ENCODE results near the gene XIRP1. TPM values are rescaled to one million over a fixed set of nuclear protein-coding genes. Genes with fewer than 3 reads are reported as not detected.
"Not testable (repeated sequence)": the region's sequence is repeated elsewhere in the genome, so short reads cannot be mapped to it uniquely, and the experiment has no call there.

Gene XIRP1
- total RNA-seq, 1 donor from 2014 or later = 0.72 TPM

DNA sequence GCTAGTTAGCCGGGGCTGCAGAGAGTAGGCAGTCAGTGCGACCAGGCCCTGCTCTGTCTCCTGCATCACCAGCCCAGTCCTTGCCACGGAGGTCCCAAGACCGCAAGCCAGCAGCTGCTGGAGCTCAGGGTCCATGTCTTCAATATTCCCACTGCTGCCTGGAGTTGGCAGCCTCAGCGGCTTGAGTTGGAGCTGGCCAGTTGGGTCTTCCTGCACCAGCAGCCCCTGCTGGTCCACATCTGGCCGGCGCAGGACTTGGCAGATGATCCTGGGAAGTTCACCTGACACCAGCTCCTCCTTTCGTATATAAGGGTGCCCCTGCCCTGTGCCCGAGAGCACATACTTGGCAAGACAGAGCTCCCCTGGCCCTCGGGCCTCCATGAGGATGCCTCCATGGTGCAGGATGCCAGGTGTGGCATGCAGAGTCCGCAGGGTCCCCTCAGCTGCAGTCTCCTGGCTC lies 5.7 kb downstream of the XIRP1 start:
- DNase-seq (ENCODE audit: low spot score) = no peak

DNA sequence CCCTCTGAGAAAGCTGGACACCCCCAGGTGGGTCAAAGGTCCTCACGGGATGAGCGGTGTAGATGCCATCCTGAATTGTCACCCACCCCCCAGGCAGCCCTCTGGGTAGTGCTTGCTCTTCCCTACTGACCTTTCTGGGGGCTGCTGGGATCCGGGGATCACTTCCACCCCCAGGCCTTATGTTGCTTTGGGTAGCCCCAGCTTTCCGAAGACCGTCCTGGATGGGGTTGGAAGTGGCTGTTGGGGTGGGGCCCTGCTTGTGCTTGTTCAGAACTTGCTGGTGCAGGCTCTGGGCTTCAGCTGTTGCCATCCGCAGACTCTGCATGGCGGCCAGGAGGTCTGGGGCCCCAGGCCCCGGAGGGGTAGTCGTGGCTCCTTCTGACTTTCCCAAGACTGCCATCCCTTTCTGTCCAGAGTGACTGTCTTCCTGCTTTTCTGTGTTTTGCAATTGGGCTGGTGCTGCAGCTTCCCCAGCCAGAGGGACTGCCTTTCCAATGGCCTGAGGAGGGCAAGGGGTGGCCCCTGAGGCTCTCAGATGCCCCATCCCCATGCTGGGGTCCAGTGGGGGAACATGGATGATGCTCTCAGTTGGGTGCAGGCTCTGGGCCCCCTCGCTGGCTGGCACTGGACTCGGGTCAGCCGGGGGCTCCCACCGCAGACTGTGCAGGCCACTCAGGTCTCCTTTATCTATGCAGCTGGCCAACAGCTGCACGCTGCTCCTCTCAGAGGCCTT lies 6.3 kb downstream of the XIRP1 start:
- no peak for DNase-seq (ENCODE audit: low spot score)

DNA sequence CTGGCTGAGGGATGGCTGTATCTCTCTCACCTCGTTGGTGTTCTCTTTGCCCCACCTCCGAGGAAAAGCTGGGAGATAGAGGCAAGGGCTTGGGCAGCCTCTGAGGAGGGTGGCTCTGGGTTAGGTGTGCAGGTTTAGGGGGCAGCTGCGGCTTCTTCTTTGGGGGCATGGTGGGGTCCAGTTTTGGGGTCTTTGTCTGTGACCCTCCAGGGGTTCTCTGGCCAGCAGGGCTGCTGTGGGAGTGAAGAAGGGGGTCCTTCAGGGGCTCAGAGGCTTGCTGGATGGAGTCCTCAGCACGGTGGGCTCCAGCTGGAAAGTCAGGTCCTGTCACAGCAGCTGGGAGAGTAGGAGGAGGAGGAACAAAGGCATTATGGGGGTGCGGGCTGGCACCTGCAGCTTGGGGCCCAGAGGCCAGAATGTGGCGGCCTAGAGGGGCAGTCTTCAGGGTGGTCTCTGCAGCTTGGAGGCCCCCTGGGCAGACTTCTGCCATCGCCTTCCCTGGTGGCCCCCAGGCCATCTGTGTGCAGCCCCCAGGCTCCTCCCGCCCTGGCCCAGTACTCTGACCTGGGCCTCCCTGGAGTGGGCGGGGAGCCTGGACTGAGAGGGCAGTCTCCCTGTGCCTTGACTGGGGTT lies 7.0 kb downstream of the XIRP1 start:
- DNase-seq (ENCODE audit: low spot score) = no peak

DNA sequence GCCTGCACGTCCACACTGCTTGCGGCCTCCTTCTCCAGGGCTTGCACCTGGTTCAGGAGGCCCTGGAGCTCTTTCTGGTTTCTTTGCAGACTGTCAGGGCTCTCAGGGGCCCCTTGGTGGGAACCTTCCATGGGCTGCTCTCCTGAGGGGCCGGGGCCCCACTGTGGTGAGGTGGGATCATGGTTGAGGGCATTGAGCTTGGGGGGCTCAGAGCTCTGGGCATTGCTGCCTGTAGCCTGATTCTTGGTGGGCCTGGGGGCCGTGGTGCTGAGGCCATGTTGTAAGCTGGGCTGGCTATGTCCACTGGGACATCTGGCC lies 7.5 kb downstream of the XIRP1 start:
- no peak for DNase-seq (ENCODE audit: low spot score)

DNA sequence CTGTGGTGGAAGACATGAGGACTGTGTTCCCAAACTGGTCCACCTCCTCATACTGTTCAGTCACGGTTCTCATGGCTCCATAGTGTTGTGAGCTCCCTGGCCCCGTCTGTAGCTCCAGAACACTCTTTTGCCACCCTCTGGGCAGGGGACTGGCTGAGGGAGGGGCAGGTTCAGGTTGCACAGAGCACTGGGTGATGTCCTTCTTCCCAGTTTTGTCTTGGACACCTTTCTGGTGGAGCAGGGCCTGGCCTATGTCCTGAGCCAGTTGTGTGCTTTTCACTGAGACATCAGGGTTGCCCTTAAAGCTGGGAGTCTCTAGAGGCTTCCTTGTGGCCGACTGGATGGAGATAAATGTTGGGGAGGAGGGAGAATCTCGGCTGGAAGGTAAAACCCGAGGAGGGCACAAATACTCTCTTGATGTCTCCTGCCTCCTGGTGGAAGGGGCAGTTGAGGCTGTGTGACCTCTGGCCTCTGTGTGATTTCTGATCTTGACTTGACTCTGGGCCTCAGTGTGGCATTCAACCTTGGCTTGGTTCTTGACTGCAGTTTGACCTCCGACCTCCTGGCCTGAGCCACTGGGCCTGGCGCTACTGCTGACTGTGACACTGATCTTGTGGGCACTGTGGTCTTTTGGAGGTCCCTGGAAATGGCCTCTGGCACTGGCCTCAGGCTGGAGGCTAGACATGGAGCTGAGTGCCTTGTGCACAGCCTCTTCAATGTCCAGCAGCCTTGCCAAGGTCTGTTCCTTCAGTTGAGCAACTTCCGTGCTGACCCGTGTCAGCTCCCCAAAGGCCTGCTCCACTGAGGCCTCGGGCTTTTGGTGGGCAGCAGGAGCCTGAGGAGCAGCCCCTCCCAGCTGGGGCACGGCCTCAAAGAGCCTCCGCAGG lies 8.1 kb downstream of the XIRP1 start:
- DNase-seq (ENCODE audit: low spot score) = no peak

DNA sequence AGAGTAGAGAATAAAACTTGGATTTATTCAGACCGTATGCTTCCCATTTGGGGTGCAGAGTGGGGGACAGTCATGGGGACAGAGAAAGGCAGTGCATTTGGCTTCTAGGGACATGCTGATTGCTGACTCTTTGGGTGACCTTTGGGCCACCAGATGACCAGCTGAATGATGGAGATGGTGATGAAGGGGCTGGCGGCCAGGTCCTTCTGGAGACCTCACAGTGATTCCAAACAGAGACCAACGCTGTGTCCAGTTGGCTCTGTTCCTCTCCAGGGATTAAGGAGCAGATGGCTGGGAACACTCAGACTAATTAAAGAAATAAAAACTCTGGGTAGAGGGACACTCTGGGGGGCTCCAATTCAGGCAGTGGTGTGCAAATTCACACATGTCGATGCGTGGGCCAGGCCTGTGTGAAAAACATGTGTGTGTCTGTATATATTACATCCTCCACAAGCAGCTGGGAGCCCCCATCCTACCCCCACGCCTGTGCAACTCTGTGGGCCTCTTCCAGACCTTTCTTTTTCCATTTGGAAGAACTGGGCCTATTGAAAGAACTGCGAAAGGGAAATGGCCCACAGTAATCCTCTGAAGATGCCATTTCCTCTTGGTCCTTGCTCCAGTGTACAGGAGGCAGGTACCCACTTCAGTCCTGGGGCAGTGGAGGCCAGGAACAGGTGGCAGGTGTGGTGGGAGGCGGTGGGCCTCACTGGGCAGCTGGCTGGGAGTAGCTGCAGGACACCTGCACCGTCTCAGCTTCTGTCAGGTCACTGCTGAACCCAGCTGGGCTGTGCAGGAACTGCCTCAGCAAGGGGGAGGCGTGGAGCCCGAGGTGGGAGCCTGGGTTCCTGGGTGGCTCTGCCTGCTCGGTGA lies 8.9 kb downstream of the XIRP1 start:
- DNase-seq (ENCODE audit: low spot score) = no peak

DNA sequence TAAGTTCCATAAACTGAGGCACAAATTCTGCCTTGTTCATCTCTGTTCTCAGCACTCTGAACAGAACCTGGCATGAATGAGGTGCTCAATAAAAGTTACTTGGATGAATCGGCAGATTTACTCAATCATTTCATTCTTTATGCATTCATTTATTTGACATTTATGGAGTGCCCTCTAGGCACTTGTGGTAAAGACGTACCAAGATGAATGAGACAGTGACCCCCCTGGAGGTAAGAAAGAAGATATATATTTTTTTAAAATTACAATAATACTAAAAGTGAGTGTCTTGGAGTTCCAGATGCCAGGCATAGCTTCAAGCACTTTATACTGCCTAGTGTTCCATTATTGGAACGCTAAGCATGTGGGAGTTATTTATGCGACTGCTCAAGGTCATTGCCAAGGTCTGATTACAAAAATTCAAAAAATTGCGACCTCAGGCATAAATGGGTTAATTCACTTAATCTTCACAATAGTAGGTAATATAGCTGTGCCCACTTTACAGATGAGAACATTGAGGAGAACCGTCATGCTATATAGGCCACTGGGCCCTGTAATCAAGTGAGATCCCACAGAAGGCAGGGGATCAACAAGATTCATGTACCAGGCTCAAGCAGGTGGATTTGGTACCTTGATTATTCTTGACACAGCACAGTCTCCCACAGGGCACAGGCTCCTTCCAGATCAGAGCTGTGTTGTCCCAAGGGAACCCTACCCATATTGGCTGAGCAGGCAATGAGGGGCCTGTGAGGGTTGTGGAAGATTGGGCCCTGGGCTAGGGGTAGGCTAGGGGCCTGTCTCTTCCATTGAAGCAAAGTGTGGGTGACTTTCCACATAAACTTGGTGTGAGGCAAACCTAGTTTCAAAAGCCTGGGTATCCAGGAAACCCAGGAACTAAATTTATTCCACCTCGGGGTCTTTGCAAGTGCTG lies 10.7 kb downstream of the XIRP1 start:
- no peak for DNase-seq (ENCODE audit: low spot score)

DNA sequence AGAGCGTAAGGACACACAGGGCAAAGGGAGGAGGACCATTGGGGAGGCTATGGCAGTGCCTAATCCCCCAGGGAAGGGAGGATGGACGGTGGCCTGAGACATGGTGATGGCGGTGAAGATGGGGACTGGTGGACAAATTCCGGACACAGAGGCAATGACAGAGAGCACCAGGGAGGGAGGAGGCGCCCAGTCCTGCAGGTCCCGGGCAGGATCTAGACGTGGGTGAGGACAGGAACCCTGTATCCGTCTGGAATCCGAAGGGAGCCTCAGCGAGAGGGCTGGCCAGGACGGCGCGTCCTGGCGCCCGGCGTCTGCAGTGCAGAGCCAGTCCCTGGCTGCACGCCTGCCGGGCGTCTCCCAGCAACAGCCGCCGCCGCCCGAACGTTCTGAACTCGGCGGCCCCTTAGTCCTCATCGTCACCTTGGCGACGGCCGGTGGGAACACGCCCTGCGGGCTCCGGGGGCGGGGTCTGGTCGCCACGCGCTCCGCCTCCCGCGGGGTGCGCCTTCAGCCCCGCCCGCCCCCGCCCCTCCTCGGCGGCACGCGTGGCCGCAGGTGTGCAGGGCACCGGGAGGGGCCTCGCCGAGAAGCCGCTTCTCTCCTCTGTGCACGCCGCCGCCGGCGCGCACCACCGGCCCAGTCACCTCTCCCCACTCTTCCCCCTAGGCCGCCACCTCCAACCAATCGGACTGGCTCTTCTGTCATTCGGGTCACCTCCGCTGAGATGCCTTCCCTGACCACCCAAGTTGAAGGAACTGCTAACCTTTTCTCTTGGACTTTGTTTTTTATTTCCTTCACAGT lies 11.6 kb downstream of the XIRP1 start:
- peak; percentile 95 for DNase-seq (ENCODE audit: low spot score)

DNA sequence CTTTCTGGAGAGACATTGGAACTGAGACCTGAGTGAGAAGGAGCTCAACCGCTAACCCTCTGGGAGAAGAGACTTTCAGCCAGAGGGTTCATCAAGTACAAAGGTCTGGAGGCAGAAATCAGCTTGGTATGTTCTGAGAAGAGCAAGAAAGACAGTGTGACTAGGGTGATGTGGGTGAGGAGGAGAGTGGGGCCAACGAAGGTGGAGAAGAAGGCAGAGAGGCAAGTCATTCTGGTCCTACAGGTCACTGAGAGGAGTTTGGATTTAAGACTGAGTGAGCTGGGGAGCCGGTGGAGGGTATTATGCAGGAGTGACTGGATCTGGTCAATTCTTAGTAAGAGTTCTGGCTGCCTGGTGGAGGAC lies 12.2 kb downstream of the XIRP1 start:
- no peak for DNase-seq (ENCODE audit: low spot score)

DNA sequence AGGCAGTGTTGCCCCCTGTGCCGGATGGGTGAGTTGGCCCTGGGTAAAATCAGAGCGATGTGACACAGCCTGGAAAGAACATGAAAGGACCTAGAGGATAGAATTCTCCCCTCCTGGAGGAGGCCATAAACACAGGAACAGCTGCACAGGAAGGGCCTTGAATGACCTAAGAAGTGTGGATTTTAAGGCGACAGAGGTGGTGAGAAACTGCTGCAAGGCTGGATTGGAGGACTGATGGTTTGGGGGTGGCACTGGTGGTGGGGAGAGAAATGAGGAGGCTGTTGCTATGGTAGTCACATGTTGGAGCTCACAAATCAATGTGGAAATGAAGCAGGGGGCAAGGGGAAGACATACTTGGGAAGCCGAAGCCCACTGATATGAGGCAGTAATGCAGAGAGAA lies 13.8 kb downstream of the XIRP1 start:
- no peak for DNase-seq (ENCODE audit: low spot score)

DNA sequence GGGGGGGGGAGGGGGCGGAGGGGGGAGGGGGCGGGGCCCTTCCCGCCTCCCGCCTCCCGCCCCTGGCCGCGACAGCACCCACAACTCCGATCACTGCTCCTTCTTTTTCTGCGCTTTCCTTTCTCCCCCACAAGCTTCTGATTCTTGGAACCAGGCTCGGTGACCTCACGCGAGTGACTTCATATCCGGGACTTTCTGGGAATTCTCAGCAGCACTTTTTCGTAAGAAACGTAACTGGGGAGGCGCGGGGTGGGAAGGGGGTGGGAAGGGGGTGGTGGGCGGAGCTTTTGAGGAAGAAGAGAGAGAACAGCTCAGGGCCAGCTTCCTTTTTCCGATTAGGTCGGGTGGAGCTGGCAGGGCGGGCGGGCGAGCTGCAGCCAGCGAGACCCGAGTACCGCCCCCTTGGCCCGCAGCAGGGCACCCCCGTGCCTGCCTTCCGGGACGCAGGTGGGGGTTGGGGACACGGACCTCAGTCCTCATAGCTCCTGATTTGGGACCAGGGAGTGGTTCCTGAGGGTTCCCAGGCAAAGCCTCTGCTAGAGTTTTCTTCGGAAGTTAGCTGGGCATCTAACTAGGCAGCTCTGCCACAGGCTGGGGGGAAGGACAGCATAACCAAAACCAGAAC lies 14.6 kb downstream of the XIRP1 start:
- DNase-seq (ENCODE audit: low spot score) = peak; percentile 95

DNA sequence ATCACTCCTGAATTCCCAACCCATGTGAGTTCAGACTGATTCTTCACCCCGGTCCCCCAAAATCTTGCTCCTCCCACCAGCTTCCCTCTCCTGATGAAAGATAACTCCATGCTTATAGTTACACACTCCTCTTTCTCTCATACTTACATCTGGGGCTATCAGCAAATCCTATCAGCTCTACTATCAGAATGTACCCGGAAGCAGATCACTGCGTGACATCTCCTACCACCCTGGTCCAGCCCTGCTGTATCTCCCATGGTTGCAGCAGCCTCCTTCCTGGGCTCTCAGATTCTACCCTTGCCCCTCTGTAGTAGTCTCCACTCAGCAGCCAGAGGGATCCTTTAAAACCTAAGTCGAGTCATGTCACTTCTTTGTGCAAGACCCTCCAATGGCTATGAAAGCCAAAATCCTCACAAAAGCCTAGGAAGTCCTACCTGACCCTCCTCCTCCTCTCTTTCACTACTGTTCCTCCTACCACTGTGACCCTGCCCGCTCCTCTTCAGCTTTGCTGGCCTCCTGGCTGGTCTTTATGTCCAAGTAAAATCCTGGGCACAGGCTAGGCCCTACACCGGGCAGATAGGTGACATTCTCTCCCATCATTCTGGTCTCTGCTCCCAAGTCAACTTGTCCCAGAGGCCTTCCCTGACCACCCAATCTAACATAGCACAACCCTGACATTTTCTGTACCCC lies 16.2 kb downstream of the XIRP1 start:
- no peak for DNase-seq (ENCODE audit: low spot score)

DNA sequence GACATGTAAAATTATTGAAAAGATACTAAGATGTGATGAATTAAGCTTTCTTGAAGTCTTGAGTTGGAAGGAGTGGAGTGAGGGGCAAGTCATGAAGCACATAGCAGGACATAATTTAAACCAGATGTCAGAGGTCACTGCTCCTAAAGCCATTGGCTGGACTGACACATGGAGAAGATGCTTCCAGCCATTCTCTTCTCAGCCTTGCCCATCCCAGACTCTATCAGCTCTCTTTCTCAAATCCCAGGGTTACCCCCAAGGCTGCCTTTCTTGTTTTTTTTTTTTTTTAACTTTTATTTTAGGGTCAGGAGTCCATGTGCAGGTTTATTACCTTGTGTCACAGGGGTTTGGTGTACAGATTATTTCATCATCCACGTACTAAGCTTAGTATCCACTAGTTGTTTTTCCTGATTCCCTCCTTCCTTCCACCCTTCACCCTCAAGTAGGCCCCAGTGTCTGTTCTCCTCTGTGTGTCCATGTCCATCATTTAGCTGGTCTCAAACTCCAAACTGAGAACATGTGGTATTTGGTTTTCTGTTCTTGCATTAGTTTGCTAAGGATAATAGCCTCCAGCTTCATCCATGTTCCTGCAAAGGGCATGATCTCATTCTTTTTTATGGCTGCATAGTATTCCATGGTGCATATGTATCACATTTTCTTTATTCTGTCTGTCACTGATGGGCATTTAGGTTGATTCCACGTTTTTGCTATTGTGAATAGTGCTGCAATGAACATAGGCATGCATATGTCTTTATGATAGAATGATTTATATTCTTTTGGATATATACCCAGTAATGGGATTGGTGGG lies 18.9 kb downstream of the XIRP1 start:
- DNase-seq (ENCODE audit: low spot score) = no peak

DNA sequence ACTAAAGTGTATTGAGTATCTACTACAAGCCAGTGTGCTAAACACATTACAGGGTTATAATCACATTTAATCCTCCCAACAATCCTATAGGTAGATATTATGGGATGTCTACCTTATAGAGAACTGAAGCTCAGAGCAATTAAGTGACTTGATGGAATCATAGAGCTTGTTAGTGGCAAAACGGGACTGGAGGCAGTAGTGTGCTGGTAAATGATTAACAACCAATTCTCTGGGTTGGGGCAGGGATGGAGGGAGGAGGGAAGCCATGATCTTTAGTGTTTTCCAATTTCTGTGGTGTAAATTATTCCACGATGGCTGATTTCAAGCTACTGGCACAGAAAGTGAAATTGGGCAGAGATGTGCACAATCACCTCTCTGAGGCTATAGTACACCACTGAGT lies 20.5 kb downstream of the XIRP1 start:
- no peak for DNase-seq (ENCODE audit: low spot score)

DNA sequence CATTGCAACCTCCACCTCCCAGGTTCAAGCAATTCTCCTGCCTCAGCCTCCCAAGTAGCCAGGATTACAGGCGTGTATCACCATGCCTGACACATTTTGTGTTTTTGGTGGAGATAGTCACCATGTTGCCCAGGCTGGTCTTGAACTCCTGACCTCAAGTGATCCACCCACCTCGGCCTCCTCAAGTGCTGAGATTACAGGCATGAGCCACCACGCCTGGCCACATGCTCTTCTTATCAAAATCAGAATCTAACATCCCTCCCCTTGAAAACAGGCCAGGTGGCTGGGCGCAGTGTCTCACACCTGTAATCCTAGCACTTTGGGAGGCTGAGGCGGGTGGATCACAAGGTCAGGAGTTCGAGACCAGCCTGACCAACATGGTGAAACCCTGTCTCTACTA lies 21.5 kb downstream of the XIRP1 start:
- DNase-seq (ENCODE audit: low spot score) = not testable (repeated sequence)

DNA sequence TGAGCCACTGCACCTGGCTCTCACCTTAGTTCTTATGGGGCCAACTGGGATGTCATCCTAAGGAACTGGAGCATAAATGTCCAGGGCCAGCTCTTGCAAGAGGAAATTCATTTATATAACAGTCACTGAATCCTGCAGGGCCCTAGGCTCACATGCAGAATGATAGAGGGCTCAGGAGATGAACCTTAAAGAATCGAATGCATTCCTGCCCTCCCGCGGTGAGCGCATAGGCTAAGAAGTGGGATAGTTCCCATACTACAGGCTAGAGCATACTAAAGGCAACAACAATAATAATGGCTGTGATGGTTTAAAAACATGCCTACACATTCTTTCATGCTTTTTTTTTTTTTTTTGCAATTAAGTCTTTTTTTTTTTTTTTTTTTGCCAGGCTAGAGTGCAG lies 21.9 kb downstream of the XIRP1 start:
- no peak for DNase-seq (ENCODE audit: low spot score)

DNA sequence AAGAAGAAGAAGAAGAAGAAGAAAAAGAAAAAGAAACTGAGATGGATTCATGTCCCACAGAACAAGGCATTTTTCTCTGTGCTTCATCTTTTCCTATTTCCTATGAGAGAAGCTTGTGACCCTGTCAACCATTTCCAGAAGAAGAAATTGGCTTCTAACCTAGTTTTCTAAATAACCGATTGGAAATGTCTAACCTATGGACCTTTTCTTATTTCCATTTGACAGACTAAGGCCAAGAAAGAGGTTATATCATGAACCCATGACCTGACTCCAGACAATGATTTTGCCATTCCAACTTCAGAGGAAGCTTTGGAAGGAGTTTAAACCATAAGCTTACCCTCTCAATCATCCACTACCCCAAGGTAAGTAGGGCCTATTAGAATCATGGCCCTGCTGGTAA lies 22.7 kb downstream of the XIRP1 start:
- no peak for DNase-seq (ENCODE audit: low spot score)
